Measurements from ENCODE around the gene HDAC2. TPM values are rescaled to one million over a fixed set of nuclear protein-coding genes. Genes with fewer than 3 reads are reported as not detected.
"Not testable (repeated sequence)": the region's sequence is repeated elsewhere in the genome, so short reads cannot be mapped to it uniquely, and the experiment has no call there.

HDAC2 gene
- total RNA-seq (2014; rRNA removed; shearing (Covaris generic)), result 87.3 and 98.4 TPM in 2 replicates

GRCh38 chr6:113970805-113971676, at the start of gene HDAC2:
TSS of gene HDAC2 (minus strand) at chr6:113971148. CDS start at chr6:113970908, 240 bp downstream.
- Histone ChIP-seq H3K9me3 (replicated peaks) (no peaks in the 10 kb centered on the region), H3K27ac (peak within 1 kb of the TSS; percentile 83), H3K4me3 (peak within 1 kb of the TSS; percentile 86), H3K4me1 (replicated peaks) (no peaks in the 10 kb centered on the region), H3K27me3 (replicated peaks) (no peaks in the 10 kb centered on the region), H3K36me3 (peaks cover 13% of the 10 kb centered on the region)
- DNase-seq (ENCODE audit: low read depth in 1 of 2, low spot score in 2 of 2), result peak; percentile 88 to 94

GRCh38 chr6:114020196-114020595, 49.2 kb upstream of the HDAC2 start:
- H3K4me1 ChIP-seq (replicated peaks), result peaks cover 21% of the 10 kb centered on the region
- H3K27me3 ChIP-seq (replicated peaks), result no peaks in the 10 kb centered on the region
- H3K27ac ChIP-seq, result no peak overlapping the region
- no peak overlapping the region for H3K4me3 ChIP-seq
- H3K9me3 ChIP-seq (replicated peaks), result no peaks in the 10 kb centered on the region
- H3K36me3 ChIP-seq, result peaks cover 14% of the 10 kb centered on the region
- DNase-seq (ENCODE audit: low read depth in 1 of 2, low spot score in 2 of 2), result no peak

- peaks cover 21% of the 10 kb centered on the region for H3K4me1 ChIP-seq (replicated peaks)
- H3K27me3 ChIP-seq (replicated peaks); H3K36me3 ChIP-seq; H3K9me3 ChIP-seq (replicated peaks); H3K4me3 ChIP-seq: not testable (repeated sequence)
- H3K27ac ChIP-seq, result peak overlapping the region; percentile 85
- peak; percentile 75 to 91 for DNase-seq (ENCODE audit: low read depth in 1 of 2, low spot score in 2 of 2)
Measured at GRCh38 chr6:114017146-114017545, 46.2 kb upstream of the HDAC2 start.

- not testable (repeated sequence) for H3K4me3 ChIP-seq; H3K9me3 ChIP-seq (replicated peaks); DNase-seq (ENCODE audit: low read depth in 1 of 2, low spot score in 2 of 2); H3K36me3 ChIP-seq; H3K27ac ChIP-seq; H3K27me3 ChIP-seq (replicated peaks)
- H3K4me1 ChIP-seq (replicated peaks), result peaks cover 30% of the 10 kb centered on the region
Measured at GRCh38 chr6:114014106-114014505, 43.2 kb upstream of the HDAC2 start.

GRCh38 chr6:114011486-114011885, 40.5 kb upstream of the HDAC2 start:
- not testable (repeated sequence) for H3K27me3 ChIP-seq (replicated peaks); H3K9me3 ChIP-seq (replicated peaks); H3K27ac ChIP-seq; H3K4me3 ChIP-seq; H3K36me3 ChIP-seq; DNase-seq (ENCODE audit: low read depth in 1 of 2, low spot score in 2 of 2)
- H3K4me1 ChIP-seq (replicated peaks), result peaks cover 35% of the 10 kb centered on the region

GRCh38 chr6:114010540-114010939, 39.6 kb upstream of the HDAC2 start:
- Histone ChIP-seq H3K4me1 (replicated peaks) (peaks cover 35% of the 10 kb centered on the region), H3K27ac (no peak overlapping the region), H3K27me3 (replicated peaks) (no peaks in the 10 kb centered on the region), H3K36me3 (no peaks in the 10 kb centered on the region), H3K9me3 (replicated peaks) (no peaks in the 10 kb centered on the region), H3K4me3 (no peak overlapping the region)
- no peak for DNase-seq (ENCODE audit: low read depth in 1 of 2, low spot score in 2 of 2)

GRCh38 chr6:114009192-114009591, 38.2 kb upstream of the HDAC2 start:
- H3K27ac ChIP-seq, result peak overlapping the region; percentile 74; the same call in 1 of the 2 replicates
- H3K36me3 ChIP-seq, result no peaks in the 10 kb centered on the region; the same call in 1 of the 2 replicates
- peaks cover 35% of the 10 kb centered on the region for H3K4me1 ChIP-seq (replicated peaks)
- no peaks in the 10 kb centered on the region for H3K9me3 ChIP-seq (replicated peaks)
- no peak overlapping the region for H3K4me3 ChIP-seq
- DNase-seq (ENCODE audit: low read depth in 1 of 2, low spot score in 2 of 2), result no peak
- H3K27me3 ChIP-seq (replicated peaks), result no peaks in the 10 kb centered on the region

- no peaks in the 10 kb centered on the region for H3K9me3 ChIP-seq (replicated peaks)
- DNase-seq (ENCODE audit: low read depth in 1 of 2, low spot score in 2 of 2), result peak in 1 of 2 experiments; percentile 55
- peaks cover 35% of the 10 kb centered on the region for H3K4me1 ChIP-seq (replicated peaks)
- H3K27me3 ChIP-seq (replicated peaks), result no peaks in the 10 kb centered on the region
- no peaks in the 10 kb centered on the region; the same call in 1 of the 2 replicates for H3K36me3 ChIP-seq
- no peak overlapping the region for H3K4me3 ChIP-seq
- H3K27ac ChIP-seq, result peak overlapping the region; percentile 74
Measured at GRCh38 chr6:114008331-114008730, 37.4 kb upstream of the HDAC2 start.

GRCh38 chr6:114007516-114007915, 36.6 kb upstream of the HDAC2 start:
- peaks cover 35% of the 10 kb centered on the region for H3K4me1 ChIP-seq (replicated peaks)
- no peak overlapping the region for H3K4me3 ChIP-seq
- peak; percentile 65 to 80 for DNase-seq (ENCODE audit: low read depth in 1 of 2, low spot score in 2 of 2)
- peak overlapping the region; percentile 74 for H3K27ac ChIP-seq
- H3K36me3 ChIP-seq, result no peaks in the 10 kb centered on the region; the same call in none of the 2 replicates
- H3K27me3 ChIP-seq (replicated peaks), result no peaks in the 10 kb centered on the region
- H3K9me3 ChIP-seq (replicated peaks), result no peaks in the 10 kb centered on the region

- H3K36me3 ChIP-seq, result peaks cover 19% of the 10 kb centered on the region
- H3K4me3 ChIP-seq, result no peak overlapping the region
- H3K27me3 ChIP-seq (replicated peaks), result no peaks in the 10 kb centered on the region
- no peaks in the 10 kb centered on the region; the same call in 1 of the 2 replicates for H3K9me3 ChIP-seq (replicated peaks)
- H3K4me1 ChIP-seq (replicated peaks), result peaks cover 45% of the 10 kb centered on the region
- H3K27ac ChIP-seq, result no peak overlapping the region
- no peak for DNase-seq (ENCODE audit: low read depth in 1 of 2, low spot score in 2 of 2)
Measured at GRCh38 chr6:114001354-114001753, 30.4 kb upstream of the HDAC2 start.

- Histone ChIP-seq H3K27me3 (replicated peaks) (no peaks in the 10 kb centered on the region), H3K36me3 (peaks cover 19% of the 10 kb centered on the region), H3K9me3 (replicated peaks) (no peaks in the 10 kb centered on the region; the same call in 1 of the 2 replicates), H3K4me1 (replicated peaks) (peaks cover 58% of the 10 kb centered on the region), H3K4me3 (no peak overlapping the region), H3K27ac (peak overlapping the region; percentile 35)
- peak; percentile 52 to 70 for DNase-seq (ENCODE audit: low read depth in 1 of 2, low spot score in 2 of 2)
Measured at GRCh38 chr6:114000069-114000468, 29.1 kb upstream of the HDAC2 start.

GRCh38 chr6:113999284-113999683, 28.3 kb upstream of the HDAC2 start:
- Histone ChIP-seq H3K4me3 (no peak overlapping the region), H3K36me3 (peaks cover 19% of the 10 kb centered on the region), H3K27me3 (replicated peaks) (no peaks in the 10 kb centered on the region), H3K9me3 (replicated peaks) (no peaks in the 10 kb centered on the region; the same call in 1 of the 2 replicates), H3K4me1 (replicated peaks) (peaks cover 60% of the 10 kb centered on the region), H3K27ac (peak overlapping the region; percentile 35)
- no peak for DNase-seq (ENCODE audit: low read depth in 1 of 2, low spot score in 2 of 2)

- Histone ChIP-seq H3K4me1 (replicated peaks) (peaks cover 60% of the 10 kb centered on the region), H3K27ac (peak overlapping the region; percentile 100), H3K4me3 (no peak overlapping the region), H3K36me3 (peaks cover 19% of the 10 kb centered on the region), H3K9me3 (replicated peaks) (no peaks in the 10 kb centered on the region; the same call in 1 of the 2 replicates), H3K27me3 (replicated peaks) (no peaks in the 10 kb centered on the region)
- DNase-seq (ENCODE audit: low read depth in 1 of 2, low spot score in 2 of 2), result no peak
Measured at GRCh38 chr6:113998811-113999210, 27.9 kb upstream of the HDAC2 start.

- peak in 1 of 2 experiments; percentile 84 for DNase-seq (ENCODE audit: low read depth in 1 of 2, low spot score in 2 of 2)
- Histone ChIP-seq H3K36me3 (peaks cover 19% of the 10 kb centered on the region), H3K27ac (peak overlapping the region; percentile 100), H3K9me3 (replicated peaks) (no peaks in the 10 kb centered on the region; the same call in 1 of the 2 replicates), H3K4me1 (replicated peaks) (peaks cover 60% of the 10 kb centered on the region), H3K4me3 (peak overlapping the region; percentile 26; the same call in 1 of the 2 replicates), H3K27me3 (replicated peaks) (no peaks in the 10 kb centered on the region)
Measured at GRCh38 chr6:113997116-113997515, 26.2 kb upstream of the HDAC2 start.

Measured in SJSA1 (cell line).